Stimulated activated CD4-positive, alpha-beta T cell treated with anti-CD3 and anti-CD28 coated beads, Interleukin-1b, Interleukin-23, amount 100 ng/mL, for 1 hour (primary cell): Measurements from ENCODE around the gene KCNQ2.

Experiments used
- DNase-seq, 2 donors: peaks; one replicate each; pipeline ENCODE4 v3.0.0-alpha.2; 2020; ENCODE audit warnings: low read depth in 2 of 2

KCNQ2 gene

GRCh38 chr20:63369024-63369530 is 103.4 kb downstream of the KCNQ2 start:
- DNase-seq, result no peak

- DNase-seq, result no peak
These were observed 104.3 kb downstream of the KCNQ2 start for GRCh38 chr20:63368151-63368550.

GRCh38 chr20:63367446-63368055 is 104.9 kb downstream of the KCNQ2 start:
- DNase-seq, result no peak

GRCh38 chr20:63366390-63367365 is 105.8 kb downstream of the KCNQ2 start:
- no peak for DNase-seq

- DNase-seq, result no peak
These were observed 106.7 kb downstream of the KCNQ2 start for GRCh38 chr20:63365601-63366389.

- no peak for DNase-seq
These were observed 107.5 kb downstream of the KCNQ2 start for GRCh38 chr20:63364801-63365585.

- no peak for DNase-seq
These were observed 108.4 kb downstream of the KCNQ2 start for GRCh38 chr20:63363981-63364561.

GRCh38 chr20:63363013-63363957 is 109.2 kb downstream of the KCNQ2 start:
- DNase-seq, result no peak

- DNase-seq, result no peak
These were observed 109.9 kb downstream of the KCNQ2 start for GRCh38 chr20:63362436-63363009.

- DNase-seq, result no peak
These were observed 110.7 kb downstream of the KCNQ2 start for GRCh38 chr20:63361519-63362435.

GRCh38 chr20:63360850-63361518 is 111.5 kb downstream of the KCNQ2 start, which contains the start of gene CHRNA4:
Gene CHRNA4, minus strand, starts transcription at chr20:63361349. Its CDS starts 184 bp downstream, at chr20:63361165.
- no peak for DNase-seq

GRCh38 chr20:63359937-63360849 is 112.3 kb downstream of the KCNQ2 start:
- DNase-seq, result no peak

- no peak for DNase-seq
These were observed 113.1 kb downstream of the KCNQ2 start for GRCh38 chr20:63359164-63359934.

- DNase-seq, result no peak
These were observed 114.2 kb downstream of the KCNQ2 start for GRCh38 chr20:63357921-63358905.
